GM15510 (cell line): Measurements from ENCODE around the gene CD34.

Experiments used
- POLR2A ChIP-seq: IDR thresholded peaks from 3 replicates; pipeline ENCODE4 v1.6.1; 2011; ENCODE audit warnings: borderline replicate concordance; ENCODE audit not compliant: insufficient read length; ENCODE audit errors: extremely low read depth

CD34 gene, protein sequence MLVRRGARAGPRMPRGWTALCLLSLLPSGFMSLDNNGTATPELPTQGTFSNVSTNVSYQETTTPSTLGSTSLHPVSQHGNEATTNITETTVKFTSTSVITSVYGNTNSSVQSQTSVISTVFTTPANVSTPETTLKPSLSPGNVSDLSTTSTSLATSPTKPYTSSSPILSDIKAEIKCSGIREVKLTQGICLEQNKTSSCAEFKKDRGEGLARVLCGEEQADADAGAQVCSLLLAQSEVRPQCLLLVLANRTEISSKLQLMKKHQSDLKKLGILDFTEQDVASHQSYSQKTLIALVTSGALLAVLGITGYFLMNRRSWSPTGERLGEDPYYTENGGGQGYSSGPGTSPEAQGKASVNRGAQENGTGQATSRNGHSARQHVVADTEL

DNA sequence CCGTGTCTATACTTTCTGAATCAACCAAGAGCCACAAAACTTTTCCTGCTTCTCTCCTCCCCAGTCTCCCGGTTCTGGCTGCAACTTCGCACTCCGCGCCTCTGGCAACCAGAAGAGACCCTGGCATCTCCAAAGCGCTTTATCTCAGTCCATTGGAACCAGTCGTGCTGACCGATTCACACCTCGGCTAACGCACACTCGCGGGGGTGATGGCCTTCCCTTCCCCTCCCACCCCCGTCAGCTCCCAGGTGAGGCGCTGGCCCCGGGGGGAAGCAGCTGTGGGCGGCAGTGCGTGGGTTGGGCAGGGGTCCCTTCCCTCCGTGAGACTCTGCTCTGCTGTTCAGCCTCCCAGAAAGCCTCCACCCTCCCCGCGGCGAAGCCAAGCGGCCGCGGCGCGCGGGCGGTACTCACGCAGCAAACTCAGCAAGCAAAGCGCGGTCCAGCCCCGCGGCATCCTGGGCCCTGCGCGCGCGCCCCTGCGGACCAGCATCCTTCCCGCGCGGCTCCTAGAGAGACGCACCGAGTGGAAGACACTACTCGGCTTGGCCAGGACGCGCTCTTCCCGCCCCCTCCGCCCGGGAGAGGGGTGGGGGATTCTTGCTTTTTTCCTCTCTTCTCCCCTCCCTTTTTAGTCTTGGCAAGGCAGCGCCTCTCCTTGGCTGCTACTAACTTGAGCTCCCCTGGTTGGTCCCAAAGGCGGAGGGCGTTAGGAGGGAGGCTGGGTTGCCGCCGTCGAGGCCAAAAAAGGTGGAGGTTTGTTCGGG lies at the start of gene CD34:
CD34 (minus strand) TSS at position 535 of the 764 bp plus-strand sequence; CDS start at position 490, 45 bp downstream.
- no peak for TF ChIP-seq POLR2A

DNA sequence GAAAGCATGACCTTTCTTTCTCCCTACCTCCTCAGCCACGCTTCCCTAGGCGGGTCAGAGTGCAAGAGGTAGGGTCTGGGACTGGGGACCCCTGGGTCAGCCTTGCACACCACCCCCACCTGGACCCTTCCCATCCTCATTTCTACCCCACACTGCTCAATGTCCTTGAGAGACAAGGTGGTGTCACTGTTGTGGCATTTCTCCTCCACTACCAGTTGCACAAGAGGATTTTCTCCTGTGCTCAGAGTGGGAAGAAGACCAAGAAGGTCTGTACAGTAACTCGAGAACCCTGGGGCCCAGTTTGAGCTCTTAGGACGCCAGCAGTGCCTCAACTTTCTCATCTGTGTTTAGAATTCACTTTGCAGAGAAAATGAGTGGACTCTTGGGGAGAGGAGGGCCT lies 49.4 kb upstream of the CD34 start:
- no peak for TF ChIP-seq POLR2A

DNA sequence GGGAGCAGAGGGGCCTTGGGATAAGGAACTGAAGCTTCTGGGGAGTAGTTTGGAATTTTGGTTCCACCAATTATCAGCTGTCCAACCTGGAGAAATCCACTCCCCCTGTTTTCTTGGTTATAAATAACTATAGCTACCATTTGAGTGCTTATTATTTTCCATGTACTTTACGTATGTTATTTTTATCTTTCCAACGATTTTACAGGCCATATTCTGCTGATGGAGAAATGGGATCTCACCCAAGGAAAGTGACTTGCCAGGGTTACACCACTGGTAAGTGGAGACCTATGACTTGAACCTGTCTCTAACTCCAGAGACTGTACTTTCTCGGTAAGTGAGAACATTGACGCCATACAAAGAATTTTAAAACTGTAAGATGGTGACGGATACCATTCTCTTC lies 49.0 kb upstream of the CD34 start:
- TF ChIP-seq POLR2A = no peak

DNA sequence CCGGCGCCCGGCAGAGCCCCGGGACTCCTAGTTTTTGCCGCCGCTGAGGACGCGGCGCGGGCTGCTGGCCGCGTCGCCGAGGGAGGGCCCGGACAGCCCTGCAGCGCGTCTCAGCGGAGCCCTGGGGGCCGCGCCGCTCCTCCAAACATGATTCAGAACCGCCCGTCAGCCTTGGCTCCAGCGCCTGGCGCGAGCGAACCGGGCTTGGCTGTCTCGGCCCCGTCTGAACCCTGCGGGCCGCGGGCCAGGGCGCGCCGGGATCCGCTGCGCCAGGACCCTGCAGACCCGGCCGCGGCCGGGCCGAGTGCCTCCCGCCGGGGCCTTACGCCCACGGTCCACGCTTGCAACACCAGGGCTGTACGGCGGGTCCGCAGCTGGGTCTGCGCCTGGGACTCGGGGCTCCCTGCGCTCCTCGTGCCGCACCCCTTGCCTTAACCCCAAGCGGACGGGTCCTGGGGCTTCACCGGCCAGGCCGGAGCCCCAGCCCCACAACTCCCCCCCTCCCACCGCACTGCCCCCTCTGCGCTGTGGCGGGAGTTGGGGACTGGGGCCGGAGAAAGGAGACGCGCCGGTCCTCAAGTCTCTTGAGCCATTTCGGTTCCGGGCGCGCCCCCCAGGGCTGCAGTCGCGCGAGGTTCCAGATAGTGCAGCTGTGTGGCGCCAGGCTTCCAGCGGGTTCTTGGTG lies 48.4 kb upstream of the CD34 start:
- no peak for TF ChIP-seq POLR2A

DNA sequence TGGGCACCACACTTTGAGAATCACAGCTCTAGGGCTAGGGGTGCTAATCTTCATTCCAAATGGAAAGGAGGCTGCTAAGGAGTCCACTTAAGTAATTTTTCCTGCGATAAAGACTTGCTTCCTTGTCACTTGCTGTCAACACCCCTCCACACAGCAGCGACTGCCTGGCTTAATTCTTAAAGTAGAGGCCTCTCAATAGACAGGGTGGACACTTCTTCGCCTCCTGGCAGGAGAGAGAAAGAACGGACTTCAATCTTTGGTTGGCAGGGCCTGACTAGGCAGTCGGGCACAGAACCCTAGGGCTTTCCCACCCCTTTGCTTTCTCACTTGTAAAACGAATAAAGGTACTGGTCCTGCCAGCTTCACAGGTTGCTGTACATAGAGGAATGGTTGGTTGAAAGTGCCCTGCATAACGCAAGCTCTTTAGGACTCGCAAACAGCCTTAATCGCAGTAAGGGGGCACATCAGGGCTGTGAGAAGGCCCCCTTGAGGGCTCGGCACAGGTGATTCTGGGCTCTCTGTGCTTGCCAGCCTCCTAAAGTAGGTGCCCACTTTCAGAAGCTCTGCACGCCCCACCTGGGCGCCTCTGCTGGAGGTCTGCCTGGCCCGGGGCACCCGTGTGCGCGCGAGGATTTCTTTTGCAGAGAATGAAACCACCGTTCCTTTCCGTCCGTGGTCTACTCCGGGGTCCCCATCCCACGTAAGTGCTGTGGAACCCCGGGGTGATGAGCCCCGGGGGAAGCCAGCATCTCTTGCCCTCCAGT lies 47.6 kb upstream of the CD34 start:
- TF ChIP-seq POLR2A = no peak

DNA sequence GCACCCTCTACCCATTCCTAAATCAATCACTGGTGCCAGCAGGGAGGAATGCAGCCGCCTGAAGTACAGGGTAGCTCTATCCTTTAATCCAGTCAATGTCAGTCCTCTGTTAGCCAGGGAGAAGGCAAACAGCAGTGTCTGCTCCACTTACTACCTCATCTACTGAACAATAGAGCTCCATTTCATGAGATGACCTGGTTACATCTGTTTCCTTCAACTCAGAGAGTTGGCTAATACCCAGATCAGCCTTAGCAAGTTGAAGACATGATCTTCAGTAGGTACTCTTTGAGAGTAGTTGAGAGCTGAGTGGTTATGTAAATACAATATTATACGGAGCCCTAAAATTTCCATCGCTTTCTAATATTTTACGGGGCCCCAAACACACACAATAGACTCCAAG lies 46.1 kb upstream of the CD34 start:
- TF ChIP-seq POLR2A = no peak

DNA sequence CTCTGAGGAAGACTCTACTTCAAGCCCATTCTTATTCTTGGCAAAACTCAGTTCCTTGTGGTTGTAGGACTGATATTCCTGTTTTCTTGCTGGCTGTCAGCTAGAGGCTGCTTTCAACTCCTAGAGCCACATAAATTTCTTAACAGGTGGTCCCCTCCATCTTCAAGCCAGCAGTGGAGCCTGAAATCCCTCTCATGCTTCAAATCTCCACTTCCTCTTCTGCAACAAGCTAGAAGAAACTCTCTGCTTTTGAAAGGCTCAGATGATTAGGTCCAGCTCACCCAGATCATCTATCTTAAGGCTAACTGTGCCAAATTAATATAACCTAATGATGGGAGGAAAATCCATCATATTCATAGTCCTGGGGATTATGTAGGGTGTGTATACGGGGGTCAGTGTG lies 43.2 kb upstream of the CD34 start:
- TF ChIP-seq POLR2A = no peak

DNA sequence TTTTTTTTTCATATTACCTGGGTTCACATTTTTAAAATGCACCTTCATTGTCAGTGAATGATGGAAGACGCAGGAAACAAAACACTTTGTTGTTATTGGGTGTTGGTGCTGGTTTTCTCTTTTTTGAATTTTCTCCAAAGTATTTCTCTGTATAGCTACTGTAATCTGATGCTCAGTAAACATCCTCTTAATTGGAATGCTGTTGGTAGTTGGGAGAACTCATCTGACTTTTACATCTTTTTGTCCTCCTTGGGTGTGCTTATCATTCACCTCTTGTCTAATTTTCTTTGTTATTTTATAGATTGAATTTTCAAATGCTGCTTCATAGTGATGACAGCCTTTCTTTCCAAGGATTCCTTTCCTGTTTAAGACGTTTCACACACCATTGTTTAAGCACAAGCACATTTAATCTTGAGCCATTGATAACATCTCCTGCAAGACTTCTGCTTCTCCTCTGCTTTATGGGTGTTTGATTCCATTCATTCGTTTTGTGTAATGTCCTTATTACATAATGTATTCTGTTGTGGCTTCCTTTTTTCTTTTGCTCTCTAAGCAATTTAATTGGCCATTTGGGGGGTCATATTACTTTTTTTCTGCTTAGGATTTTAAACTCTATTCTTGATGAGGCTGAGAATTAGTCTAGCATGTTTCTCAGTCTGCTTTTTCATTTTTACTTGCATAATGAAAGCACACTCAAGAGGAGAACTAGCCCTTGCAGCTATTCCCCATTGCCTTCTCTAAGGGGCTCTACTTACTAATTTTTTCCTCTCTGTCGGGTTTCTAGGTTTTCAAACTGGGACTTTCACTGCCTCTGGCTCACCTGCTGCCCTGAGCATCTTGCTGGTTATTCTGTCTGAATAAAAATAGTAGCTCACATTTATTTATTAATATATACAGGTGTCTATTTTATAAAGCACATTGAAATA lies 42.0 kb upstream of the CD34 start:
- no peak for TF ChIP-seq POLR2A

DNA sequence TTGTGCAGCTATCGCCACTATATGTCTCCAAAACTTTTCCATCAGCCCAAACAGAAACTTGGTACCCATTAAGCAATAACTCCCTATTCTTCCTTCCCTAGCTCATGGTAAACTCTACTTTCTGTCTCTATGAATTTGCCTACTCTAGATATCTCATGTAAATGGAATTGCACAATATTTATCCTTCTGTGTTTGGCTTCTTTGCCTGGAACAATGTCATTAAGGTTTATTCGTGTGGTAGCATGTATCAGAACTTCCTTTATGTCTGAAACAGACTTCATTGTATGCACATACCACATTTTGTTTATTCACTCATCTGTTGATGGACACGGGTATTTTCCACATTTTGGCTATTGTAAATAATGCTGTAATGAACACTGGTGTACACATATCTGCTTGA lies 40.7 kb upstream of the CD34 start:
- TF ChIP-seq POLR2A = no peak

DNA sequence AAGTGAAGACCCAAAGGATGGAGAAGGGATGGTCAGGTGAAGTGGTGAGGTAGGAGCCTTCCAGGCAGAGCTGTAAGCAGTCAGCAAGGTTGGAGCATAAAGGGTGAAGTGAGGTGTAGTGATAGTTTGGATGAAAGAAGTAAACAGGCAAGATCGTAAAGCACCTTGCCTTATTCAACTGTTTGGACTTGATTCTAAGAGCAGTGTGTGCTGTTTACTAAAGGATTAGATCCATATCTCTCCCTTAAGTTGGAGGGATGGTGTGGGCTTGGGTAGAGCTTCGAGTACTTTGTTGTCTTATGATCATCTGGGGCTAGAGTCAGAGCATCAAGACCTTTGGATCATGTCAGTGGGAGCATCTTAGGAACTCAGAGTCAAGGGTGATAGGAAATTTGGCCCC lies 39.8 kb upstream of the CD34 start:
- TF ChIP-seq POLR2A = no peak

DNA sequence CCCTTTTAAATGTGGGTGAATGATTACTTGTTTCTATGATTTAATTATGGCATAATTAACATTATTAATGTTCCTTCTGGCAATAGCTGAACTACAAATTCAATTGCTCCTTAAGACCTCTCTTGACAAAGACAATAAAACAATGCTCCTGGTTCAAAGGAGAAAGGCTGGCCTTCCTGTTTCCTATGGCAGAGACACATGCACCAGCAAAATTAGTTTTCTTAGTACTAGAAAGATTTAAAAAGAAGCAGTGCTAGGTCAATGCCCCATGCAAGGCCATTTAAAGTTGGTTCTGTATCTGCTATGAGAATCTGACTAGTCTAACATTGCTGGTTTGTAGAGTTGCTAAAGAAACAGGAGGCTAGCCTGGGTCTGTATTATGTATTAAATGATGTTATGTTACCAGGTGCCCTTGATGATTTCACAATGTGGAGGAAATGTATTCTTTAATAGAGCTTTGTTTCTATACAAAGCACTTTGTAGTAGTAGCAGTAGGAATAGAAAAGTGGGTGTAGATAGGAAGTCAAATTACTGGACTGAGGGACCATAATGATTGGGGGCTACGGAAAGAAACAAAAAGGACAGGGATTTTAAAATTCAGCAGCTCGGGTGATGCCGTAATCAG lies 38.8 kb upstream of the CD34 start:
- no peak for TF ChIP-seq POLR2A

DNA sequence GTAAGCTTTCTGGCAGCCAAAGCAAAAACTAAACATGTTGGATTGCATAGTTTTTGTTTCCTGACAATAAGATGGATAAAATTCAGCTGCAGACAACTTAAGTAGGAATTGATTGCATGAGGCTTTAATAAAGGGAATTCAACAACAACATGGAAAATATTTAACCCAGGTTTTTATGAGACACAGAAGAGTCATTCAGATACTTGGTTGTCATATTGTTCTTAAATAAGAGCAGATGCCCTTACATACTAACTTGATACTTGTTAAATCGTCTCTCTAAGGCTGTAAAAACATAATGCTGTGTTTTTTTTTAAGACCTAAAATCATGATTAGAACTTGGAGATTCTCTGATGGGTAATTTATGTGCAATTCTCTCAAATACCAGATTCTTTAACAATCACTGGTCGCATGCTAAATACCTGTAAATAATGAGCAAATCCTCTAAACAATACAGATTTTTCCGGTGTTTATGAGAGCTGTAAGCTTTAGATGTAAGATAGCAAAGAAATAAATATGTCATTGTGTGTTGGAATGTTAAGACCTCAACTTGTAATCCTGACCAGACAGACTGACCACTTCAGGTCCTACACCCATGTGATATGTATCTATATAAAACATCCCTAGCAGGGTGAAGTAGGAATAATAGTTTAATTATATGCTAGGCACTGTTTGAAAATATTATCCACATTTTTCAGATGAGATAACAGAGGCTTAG lies 37.8 kb upstream of the CD34 start:
- TF ChIP-seq POLR2A = no peak

DNA sequence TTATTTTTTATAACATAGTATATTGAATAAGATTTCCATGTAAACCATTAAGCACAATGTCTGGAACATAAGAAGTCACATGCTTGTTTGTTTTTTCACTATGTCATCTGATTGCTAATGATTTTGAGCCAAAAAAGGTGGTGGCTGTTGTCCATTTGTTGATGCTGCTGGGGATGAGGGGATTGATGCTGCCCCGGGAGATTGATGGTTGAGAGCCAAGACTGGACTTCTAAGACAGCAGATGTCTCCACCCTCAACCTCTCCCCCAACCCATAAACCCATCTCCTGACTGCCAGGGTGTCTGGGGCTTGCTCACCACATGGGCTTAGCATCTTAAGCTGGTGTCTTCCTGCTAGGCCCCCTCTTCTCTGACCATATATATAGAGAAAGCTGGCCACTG lies 35.8 kb upstream of the CD34 start:
- no peak for TF ChIP-seq POLR2A
